GM19240 (cell line): Measurements from ENCODE around the gene NCK2.
A peak's percentile ranks its signal among the peaks of the same experiment; 100 is the strongest.

Source experiments
- DNase-seq: peaks from one replicate; pipeline ENCODE4 v3.0.0; 2011; ENCODE audit warnings: low spot score; ENCODE audit not compliant: insufficient read length

NCK2 gene

DNA sequence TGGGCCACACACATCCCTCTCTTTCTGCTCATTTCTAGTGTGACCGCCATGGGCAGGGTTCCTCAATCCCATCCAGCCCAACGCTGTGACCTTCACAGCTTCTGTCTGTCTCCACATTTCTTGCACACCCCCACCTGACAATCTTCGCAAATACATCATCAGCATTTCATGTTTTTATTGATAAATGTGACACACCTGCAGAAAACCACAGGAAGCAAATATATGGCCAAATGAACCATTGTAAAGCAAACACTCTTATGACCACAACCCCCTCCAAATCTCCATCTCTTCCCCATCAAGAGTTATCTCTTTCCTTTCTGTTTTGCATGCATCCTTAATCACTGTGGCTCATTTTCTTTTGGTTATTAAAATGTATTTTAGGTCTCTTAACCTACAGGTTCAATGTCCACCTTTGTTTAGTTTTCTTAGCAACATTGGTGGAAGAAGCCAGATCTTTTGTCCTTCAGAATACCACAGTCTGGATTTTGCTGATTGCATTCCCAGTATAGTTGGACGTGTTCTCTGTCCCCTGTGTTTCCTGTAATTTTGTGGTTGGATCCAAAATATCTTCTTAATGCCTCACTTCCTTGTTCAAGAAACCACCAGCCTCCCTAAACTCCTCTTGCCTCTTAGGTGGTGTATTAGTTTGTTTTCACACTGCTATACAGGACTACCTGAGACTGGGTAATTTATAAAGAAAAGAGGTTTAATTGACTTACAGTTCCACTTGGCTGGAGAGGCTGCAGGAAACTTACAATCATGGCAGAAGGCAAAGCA is 9.8 kb upstream of the NCK2 start:
- DNase-seq = no peak

DNA sequence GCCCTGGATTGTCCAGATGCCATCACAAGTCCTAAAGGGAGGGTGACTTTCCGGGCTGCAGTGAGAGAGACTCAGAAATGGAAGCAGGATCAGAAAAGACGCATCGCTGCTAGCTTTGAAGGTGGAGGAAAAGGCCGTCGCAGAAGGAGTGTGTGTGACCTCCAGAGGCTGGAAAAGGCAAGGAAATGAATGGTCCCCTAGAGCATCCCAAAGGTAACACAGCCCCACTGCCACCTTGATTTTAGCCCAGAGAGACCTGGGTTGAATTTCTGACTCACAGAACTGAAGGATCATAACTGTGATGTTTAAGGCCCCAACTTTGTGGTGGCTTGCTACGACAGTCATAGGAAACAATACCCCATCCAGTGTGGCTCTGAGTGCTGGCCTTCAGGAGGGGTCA is 8.6 kb upstream of the NCK2 start:
- no peak for DNase-seq

DNA sequence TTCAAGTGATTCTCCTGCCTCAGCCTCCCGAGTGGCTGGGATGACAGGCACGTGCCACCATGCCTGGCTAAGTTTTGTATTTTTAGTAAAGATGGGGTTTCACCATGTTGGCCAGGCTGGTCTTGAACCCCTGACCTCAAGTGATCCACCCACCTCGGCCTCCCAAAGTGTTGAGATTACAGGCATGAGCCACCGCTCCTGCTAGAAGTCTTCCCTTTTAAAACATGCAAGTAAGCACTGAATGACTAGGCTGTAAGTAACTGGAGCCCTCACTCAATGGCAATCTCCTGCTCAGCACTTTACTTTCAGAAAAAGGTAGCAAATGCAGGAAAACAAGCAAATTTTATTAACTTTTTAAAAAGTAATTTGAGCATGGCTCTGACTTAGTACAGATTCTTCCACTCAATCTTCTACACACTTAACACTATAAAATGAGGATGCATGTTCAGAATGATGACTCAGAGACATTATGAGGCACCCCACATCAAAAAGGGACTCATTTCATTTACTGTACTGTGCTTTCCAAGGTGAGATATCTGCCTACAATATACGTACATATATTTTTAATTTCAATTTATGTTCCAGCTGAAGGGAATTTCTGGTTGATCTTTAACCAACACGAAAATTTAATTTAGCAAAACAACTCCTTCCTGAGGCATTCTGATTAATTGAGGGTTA is 6.6 kb upstream of the NCK2 start:
- no peak for DNase-seq

DNA sequence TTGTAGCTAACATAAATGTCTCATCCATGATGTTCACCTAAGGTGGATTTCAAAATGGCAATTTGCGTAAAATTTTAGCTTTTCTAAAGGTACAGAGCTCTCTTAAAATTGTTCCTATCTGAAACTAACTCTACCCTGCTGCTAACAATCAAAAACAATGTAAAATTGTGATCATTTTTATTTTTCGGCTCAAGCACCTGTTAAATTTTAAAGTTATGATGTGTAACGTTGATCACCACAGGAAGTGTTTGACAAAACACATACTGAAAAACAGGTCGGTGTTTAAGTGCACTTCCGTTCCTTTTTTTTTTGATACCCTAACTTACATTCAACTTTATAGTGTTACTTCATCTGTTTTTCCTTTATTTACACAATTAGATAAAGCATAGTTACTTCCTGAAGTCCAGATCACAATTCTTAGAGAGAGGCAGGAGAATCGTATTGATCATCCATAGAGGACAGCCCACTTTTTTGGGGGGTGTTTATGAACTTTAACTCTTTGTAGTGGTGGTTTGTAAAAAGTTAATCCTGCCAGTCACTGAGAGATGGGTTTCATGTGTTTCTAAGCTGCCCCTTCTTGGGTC is 6.0 kb upstream of the NCK2 start:
- no peak for DNase-seq

DNA sequence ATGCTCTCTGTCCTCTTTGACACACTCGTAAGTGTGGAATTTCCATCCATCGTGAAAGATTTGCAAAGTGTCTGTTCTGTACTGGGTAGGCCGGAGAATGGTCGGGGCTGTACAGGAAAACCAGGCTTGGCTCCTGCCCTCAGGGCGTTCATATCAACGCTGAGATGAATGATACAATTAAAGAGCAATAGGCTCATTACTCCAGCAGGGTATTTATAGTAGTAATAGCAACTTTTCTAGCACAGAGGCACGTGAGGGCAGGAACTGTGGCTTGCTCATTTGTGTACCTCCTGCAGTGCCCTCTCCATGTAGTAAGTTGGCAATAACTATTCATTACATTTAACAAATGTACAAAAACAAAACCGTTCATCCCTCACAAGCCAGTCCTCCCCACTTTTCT is 5.3 kb upstream of the NCK2 start:
- DNase-seq = no peak

DNA sequence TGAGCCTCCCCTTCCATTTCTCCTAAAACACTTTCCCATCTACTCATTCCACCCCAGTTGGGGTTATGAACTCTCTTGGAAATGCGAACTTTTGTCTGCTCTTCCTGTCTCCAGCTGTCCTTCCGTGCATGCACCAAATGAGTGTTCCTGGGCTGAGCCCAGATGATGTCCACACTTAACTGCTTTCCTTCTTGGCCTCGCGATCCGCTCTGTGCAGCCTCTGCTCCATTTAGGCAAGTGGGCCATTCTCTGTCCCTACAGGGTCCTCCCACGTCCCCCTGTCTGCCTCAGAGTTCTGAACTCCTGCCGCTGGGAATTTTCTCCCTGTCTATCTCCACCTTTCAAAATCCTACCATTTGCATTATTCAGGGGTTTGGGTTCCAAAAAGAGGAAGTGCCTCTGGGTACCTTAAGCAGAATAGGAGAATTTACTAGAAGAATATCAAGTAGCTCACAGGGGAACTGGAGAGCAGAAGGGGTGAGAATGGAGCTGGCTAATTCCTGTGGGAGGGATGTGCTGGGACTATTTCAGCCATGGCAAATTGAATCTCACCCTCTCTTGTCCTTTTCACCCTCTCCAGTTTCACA is 4.7 kb upstream of the NCK2 start:
- no peak for DNase-seq

DNA sequence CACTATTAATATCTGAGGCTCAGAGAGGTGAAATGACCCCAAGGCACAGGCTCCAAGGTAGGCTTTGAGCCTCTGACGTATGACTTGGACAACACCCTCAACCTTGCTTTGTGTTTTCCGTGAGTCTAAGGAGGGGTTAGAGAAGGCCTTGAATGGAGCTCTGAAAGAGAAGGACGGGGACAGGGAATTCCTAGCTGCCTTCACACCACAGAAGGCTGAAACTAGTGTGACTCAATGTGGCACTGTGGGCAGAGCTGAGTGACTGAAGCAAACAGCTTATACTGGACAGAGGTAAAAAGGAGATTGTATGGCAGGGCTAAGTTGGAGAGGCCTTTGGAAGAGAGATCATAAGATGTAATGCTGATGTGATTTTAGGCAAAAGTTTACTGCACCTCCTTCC is 3.5 kb upstream of the NCK2 start:
- DNase-seq = no peak

DNA sequence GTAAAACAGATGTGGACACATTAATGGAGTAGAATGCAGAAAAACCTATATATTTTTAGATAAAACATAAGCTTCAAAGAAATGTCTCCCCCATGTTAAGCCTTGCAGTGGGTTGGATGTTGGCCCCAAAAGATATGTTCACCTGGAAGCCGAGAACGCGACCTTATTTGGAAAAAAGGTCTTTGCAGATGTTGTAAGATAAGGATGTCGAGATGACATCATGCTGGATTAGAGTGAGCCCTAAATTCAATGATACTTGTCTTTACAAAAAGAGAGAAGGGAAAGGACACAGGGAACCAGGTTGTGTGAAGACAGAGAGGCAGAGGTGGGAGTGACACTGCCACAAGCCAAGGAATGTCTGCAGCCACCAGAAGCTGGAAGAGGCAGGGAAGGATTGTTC is 3.1 kb upstream of the NCK2 start:
- DNase-seq = no peak

DNA sequence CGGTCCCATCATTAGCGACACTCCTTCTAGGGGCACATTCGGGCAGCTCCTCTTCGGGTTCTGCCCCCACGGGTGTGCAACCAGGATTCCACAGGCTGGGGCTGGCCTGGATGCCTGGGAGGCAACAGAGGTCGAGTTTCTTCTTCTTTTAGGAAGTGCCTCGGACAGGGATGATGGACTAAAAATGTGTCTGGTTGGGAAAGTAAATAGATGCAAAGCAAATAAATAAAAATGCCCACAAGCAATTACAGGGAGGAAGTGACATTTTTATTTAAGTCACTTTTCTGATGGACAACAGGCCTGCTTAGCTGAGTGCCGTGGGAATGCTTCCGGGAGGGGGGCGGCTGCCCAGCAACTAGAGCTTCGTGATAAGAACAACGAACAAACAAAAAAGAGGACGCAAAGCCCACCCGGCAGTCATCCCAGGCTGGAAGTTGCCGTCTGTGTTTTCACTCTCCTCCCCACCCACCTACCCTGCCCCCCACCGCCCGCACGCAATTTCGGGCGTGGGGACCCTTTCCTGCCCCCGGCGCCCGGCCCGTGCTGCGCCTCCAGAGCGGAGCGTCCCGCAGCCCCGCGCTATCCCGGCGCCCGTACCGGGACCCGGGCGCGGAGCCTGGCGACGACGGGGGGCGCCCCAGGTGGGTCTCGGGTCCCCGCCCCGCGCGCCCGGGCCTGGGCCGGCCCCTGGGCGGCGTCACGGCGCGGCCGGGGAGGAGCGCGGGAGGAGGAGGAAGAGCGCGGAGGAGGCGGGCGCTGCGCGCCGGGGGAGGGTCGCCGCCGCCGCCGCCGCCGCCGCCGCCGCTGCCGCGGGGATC is 412 bp upstream of the NCK2 start:
- peak; percentile 56 for DNase-seq

DNA sequence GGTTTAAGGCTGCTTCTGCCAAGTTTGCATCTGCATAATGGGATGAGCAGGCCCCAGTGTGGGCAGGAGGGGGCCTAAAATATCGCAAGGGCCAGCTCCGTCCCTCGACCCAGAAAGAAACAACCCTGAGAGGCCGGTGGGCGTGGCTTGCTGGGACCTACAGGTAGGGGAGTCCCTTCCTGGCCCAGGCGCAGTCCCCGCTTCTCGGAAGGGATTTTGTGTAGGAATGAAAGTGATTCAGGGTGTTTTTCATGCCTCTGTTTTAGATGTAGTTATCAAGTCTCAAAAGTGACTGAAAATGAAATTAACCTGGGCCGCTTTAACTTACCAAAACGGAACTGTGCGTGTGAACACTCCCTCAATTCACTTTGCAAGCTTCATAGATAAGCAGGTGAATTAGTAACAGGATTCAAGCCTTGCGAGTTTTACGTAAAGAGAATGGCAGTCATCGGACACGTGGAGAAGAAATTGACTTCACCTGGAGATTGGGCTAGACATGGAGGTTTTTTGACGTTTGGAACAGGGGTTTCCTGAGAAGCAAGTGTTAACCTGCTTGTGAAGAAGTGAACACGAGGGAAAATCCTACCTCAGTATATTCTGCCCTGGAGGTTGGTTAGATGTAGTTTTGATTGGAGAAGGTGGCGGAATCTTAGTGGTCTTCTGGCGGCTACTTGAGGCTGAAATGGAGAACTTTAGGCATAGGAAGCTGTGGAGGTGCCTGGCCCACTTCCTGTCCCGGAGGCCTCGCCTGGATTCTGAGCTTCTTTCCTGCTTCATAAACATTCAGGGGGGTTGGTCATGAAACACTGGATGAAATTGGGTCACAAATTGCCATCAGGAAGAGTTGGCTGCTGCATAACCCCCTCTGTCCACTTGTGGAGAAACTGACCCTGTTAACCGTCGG is 1.7 kb downstream of the NCK2 start:
- DNase-seq = peak; percentile 61

DNA sequence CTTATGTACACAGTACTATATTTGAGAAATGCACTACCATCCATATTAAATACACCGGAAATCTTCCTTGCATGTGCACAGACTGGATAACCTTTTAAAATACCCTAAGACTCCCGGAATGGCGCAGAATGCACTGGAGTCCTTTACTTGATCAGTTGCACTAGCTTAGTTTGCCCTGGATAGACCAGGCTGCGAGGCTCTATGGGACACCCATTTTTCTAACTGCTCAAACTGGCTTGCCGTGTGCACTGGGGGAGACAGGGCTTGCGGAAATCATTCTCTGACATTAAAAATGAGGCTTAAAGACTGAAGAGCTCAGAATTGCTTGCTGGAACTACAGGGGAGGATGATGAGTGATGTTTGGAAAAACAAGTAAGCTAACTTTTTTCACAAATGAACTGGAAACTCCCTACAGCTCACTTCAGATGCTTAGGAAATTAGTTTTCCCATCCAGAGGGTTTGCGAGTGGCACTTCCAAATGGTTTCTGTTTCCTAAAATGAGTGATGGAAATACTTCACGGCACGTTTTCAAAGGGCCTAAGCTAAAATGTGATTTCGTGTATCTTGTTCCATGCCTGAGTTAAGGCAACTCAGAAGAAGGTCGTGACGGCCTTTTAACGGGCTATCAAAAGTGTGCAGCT is 2.7 kb downstream of the NCK2 start:
- DNase-seq = no peak

DNA sequence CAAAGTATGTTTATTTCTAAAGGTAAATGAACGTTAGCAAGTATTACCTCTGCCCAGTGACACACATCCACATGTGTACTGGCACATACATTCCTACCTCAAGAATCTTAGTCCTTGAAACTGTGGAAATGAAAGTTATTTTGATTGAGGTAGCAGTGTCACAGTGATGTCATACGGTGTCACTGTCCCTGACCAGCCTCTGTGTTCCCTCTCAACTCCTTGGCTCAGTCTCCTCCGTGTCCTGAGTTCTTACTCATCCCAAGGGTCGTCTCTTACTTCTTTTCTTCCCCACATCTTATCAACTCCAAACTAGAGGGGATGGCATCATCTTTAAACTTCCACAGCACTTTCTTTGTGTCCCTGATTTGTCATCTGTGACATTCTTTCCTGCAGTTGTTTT is 3.3 kb downstream of the NCK2 start:
- no peak for DNase-seq

DNA sequence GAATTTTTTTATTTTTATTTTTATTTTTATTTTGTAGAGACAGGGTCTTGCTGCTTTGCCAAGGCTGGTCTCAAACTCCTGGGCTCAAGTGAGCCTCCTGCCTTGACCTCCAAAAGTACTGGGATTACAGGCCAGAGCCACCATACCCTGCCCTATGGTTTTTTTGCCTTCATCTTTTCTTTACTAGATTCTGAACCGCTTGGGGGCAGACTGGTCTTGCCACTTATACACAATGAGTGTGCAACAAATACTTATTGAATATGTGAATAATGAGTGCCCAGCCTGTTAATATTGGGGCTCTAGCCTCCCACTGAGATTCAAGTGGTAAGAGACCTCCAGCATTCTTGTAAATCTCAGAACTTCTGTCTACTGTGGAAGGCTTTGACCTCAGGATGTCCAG is 3.9 kb downstream of the NCK2 start:
- DNase-seq = no peak

DNA sequence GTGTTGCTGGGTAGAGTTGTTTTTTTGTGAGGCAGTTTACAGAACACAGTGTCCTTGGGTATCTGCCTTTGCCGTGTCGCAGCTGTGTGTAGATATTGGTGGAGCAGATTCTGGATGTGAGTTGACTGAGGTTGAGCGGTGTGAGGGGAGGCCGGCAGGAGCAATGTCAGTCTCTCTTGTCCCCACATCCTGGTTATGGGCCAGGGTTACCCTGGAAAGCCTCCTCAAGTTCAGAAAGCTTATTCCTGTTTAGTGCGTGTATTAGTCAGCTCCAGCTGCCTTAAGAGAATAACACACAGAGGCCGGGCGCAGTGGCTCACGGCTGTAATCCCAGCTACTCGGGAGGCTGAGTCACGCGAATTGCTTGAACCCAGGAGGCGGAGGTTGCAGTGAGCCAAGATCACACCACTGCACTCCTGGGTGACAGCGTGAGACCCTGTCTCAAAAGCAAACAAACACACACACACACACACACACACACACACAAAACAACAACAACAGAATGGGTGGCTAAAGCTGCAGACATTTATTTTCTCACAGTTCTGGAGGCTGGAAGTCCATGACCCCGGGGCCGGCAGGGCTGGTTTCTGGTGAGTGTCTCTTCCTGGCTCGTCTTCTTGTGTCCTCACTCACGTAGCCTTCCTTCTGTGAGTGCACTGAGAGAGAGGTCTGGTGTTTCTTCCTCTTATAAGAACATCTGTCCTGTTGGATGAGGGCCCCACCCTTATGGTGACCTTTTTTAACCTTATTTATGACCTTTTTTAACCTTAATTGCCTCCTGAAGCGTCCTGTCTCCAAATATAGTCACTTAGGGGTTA is 5.1 kb downstream of the NCK2 start:
- no peak for DNase-seq

DNA sequence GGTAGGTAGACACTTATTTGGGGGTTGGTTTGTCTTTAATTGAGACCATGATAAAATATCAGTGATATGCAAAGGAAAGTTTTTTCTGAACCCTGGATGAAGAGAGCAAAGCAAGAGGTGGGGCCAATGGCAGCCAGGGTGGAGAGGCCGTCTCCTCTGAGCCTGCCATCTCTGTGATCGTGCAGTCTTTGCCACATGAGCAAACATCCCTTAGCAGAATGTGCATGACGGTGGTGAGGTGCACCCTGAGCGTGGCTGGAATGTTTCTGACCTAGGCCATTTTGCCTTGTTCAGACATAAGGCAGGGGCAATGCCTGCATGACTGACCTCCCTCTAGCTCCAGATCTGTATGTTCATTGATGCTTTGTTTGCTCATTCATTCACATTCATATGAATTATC is 6.0 kb downstream of the NCK2 start:
- DNase-seq = no peak

DNA sequence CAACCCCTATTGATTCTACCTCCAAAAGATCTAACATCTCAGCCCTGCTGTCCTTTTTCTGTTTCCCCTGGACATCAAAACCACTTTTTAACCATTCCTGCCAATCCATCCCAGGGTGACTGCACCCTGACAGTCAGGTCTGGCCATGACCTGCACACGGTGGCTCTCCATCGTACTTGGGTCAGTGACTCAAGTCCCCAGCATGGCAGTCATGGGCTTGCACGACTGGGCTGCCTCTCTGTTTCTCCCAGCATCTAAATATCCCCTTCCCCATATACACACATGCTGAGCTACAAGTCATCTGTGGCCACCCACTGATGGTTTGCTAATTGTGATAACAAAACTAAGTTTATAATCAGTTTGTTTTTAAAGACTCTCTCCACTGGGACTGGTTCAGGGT is 6.6 kb downstream of the NCK2 start:
- no peak for DNase-seq

DNA sequence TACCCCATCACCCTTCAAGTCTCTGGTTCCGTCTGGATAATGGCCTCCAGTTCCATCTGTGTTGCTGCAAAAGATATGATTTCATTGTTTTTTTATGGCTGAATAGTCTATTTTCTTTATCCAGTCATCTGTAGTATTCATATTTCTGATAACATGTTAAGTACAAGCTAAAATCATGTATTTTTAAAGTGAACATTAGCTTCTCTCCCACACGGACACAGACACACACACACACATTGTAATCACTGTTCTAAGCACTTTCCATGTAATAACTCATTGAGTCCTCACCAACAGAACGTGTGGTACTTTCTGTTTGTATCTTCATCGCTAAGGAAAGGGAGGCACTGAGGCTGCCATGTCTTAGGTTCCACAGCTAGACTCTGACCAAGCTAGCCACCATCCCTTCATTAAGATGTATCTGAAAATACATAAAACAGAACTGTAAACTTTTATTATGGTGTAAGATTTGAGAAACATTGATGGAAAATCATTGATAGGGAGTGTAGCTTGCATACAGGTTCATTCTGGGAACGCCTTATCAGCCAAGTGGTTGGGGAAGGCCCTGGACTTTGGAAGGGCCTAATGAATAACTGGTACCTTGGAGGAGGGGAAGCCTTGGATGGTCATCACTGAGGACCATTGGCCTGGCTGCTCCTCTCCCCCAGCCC is 8.1 kb downstream of the NCK2 start:
- DNase-seq = no peak

DNA sequence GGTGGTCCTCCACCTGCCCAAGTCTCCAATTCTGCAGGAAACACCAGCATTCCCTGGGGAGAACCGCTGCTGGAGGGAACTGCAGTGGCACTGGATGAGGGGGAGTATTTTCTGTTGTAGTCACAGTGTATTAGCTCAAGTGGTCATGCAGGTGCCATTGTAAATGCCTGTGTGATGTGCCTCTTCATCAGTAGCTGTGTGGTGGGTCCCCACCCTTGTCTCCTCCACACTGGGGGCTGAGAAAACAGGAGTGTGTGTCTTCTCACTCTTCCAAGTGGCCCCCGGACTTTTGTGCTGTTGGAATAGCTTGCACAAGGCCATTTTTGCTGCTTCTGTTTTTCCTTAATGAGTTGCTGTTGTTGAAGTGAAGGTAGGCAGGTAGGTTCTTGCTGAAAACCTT is 8.7 kb downstream of the NCK2 start:
- no peak for DNase-seq

DNA sequence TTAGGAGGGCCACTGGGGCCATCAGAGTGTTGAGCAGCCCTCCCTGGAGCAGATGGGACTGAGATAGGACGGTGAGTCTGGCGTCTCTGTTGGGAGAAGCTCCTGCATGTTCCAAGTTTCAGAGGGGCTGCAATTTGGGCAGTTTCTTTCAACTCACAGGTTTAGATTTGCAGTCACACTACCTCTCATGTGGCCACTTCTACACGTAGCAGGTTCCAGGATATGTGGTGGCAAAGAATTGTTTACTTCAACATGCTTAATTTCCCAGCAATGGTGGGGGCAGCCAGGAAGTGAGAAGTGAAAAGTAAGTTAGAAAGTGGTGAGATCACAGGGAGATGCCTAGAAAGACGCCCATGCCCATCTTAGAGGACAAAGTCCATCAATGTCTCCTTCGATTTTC is 9.3 kb downstream of the NCK2 start:
- DNase-seq = no peak
